ENCODE data around the gene ZNF646. TPM values are rescaled to one million over a fixed set of nuclear protein-coding genes. Genes with fewer than 3 reads are reported as not detected.

ZNF646 gene
- total RNA-seq, 1 donor from 2014 or later: 18.4 TPM

- no peak overlapping the region for H3K4me3 Mint-ChIP-seq (ENCODE audit: unreplicated experiment)
- H3K27me3 Mint-ChIP-seq (ENCODE audit: unreplicated experiment): no peaks in the 10 kb centered on the region
- DNase-seq (ENCODE audit: extremely low spot score, unreplicated experiment): no peak
- TF ChIP-seq CTCF (IDR thresholded peaks at IDR 0.05): no peak
- H3K9me3 Mint-ChIP-seq (ENCODE audit: unreplicated experiment): no peaks in the 10 kb centered on the region
- peaks cover 18% of the 10 kb centered on the region for H3K36me3 Mint-ChIP-seq (ENCODE audit: unreplicated experiment)
- H3K27ac Mint-ChIP-seq (ENCODE audit: unreplicated experiment): no peak overlapping the region
- H3K4me1 Mint-ChIP-seq (ENCODE audit: unreplicated experiment): peaks cover 24% of the 10 kb centered on the region
These were observed 13.0 kb upstream of the ZNF646 start for GRCh38 chr16:31061126-31061812.

GRCh38 chr16:31061813-31062440, 12.3 kb upstream of the ZNF646 start:
- TF ChIP-seq CTCF (IDR thresholded peaks at IDR 0.05): no peak
- peaks cover 18% of the 10 kb centered on the region for H3K36me3 Mint-ChIP-seq (ENCODE audit: unreplicated experiment)
- H3K9me3 Mint-ChIP-seq (ENCODE audit: unreplicated experiment): no peaks in the 10 kb centered on the region
- H3K27me3 Mint-ChIP-seq (ENCODE audit: unreplicated experiment): no peaks in the 10 kb centered on the region
- no peak for DNase-seq (ENCODE audit: extremely low spot score, unreplicated experiment)
- peaks cover 26% of the 10 kb centered on the region for H3K4me1 Mint-ChIP-seq (ENCODE audit: unreplicated experiment)
- no peak overlapping the region for H3K27ac Mint-ChIP-seq (ENCODE audit: unreplicated experiment)
- H3K4me3 Mint-ChIP-seq (ENCODE audit: unreplicated experiment): no peak overlapping the region

- Mint-ChIP-seq H3K9me3 (ENCODE audit: unreplicated experiment) (no peaks in the 10 kb centered on the region), H3K4me3 (ENCODE audit: unreplicated experiment) (no peak overlapping the region), H3K36me3 (ENCODE audit: unreplicated experiment) (peaks cover 18% of the 10 kb centered on the region), H3K4me1 (ENCODE audit: unreplicated experiment) (peaks cover 26% of the 10 kb centered on the region), H3K27me3 (ENCODE audit: unreplicated experiment) (no peaks in the 10 kb centered on the region), H3K27ac (ENCODE audit: unreplicated experiment) (peak overlapping the region; percentile 62)
- no peak for DNase-seq (ENCODE audit: extremely low spot score, unreplicated experiment)
- no peak for TF ChIP-seq CTCF (IDR thresholded peaks at IDR 0.05)
These were observed 10.8 kb upstream of the ZNF646 start for GRCh38 chr16:31063495-31063842.

GRCh38 chr16:31063843-31064611, 10.2 kb upstream of the ZNF646 start:
- peaks cover 18% of the 10 kb centered on the region for H3K36me3 Mint-ChIP-seq (ENCODE audit: unreplicated experiment)
- peak overlapping the region; percentile 26 for H3K4me3 Mint-ChIP-seq (ENCODE audit: unreplicated experiment)
- no peak for TF ChIP-seq CTCF (IDR thresholded peaks at IDR 0.05)
- no peak for DNase-seq (ENCODE audit: extremely low spot score, unreplicated experiment)
- H3K4me1 Mint-ChIP-seq (ENCODE audit: unreplicated experiment): peaks cover 26% of the 10 kb centered on the region
- no peaks in the 10 kb centered on the region for H3K27me3 Mint-ChIP-seq (ENCODE audit: unreplicated experiment)
- peak overlapping the region; percentile 97 for H3K27ac Mint-ChIP-seq (ENCODE audit: unreplicated experiment)
- no peaks in the 10 kb centered on the region for H3K9me3 Mint-ChIP-seq (ENCODE audit: unreplicated experiment)

All from osteocyte (in vitro differentiated cells).